IMR-90 (cell line): Measurements from ENCODE around the gene CDH13. TPM values are rescaled to one million over a fixed set of nuclear protein-coding genes. Genes with fewer than 3 reads are reported as not detected.

ENCODE experiments used
- ATAC-seq: fragments of 200-7000 bp; cut with Tn5 transposase; 2 replicates; pipeline ENCODE4 v1.9.1; 2020; ENCODE audit warnings: low read depth, mild to moderate bottlenecking, moderate library complexity
- BruUV-seq: library from RNA; stranded (reverse); fragments of 400-500 nt; replicated peaks from 2 replicates; lab custom pipeline; 2021; lab: Mats Ljungman, UMichigan
- CTCF ChIA-PET: fragments of 300-600 bp; formaldehyde crosslinking; extraction: SDS; loops from one replicate; lab custom pipeline; 2021; ENCODE audit warnings: antibody characterized with exemption; lab: Yijun Ruan, JAX
- POLR2A ChIA-PET: fragments of 300-600 bp; sonication (Branson Sonifier 250); formaldehyde crosslinking; loops from one replicate; lab custom pipeline; 2022; ENCODE audit warnings: antibody characterized with exemption; ENCODE audit not compliant: unreplicated experiment; lab: Charles Lee
- DNase-seq: peaks from one replicate; pipeline ENCODE4 v3.0.0; 2013
- H2AFZ ChIP-seq: replicated peaks from 2 replicates; pipeline ENCODE3; 2013; ENCODE audit warnings: low read length, mild to moderate bottlenecking; ENCODE audit not compliant: poor library complexity
- H2AK5ac ChIP-seq: 2 replicates; pipeline ENCODE4 v1.6.1; 2013; ENCODE audit warnings: low read depth, low read length, inconsistent platforms
- H2AK9ac ChIP-seq: replicated peaks from 2 replicates; pipeline ENCODE3; 2013; ENCODE audit warnings: mild to moderate bottlenecking, low read depth, low read length, moderate library complexity; ENCODE audit not compliant: poor library complexity
- H2BK120ac ChIP-seq: 2 replicates; pipeline ENCODE4 v1.6.1; 2013; ENCODE audit warnings: low read depth, low read length, inconsistent platforms
- H2BK15ac ChIP-seq: 3 replicates; pipeline ENCODE4 v1.6.1; 2013; ENCODE audit warnings: low read depth, low read length, inconsistent platforms
- H2BK20ac ChIP-seq: 2 replicates; pipeline ENCODE4 v1.6.1; 2013; ENCODE audit warnings: low read depth, mild to moderate bottlenecking, inconsistent platforms, low read length, moderate library complexity
- H2BK5ac ChIP-seq: 2 replicates; pipeline ENCODE4 v1.6.1; 2013; ENCODE audit warnings: mild to moderate bottlenecking, low read depth, low read length, inconsistent platforms; ENCODE audit not compliant: poor library complexity, severe bottlenecking
- H3K14ac ChIP-seq: replicated peaks from 2 replicates; pipeline ENCODE4 v1.6.1; 2013; ENCODE audit warnings: low read depth, low read length, inconsistent platforms
- H3K18ac ChIP-seq: 2 replicates; pipeline ENCODE4 v1.6.1; 2013; ENCODE audit warnings: low read depth, low read length, control low read depth
- H3K23ac ChIP-seq: 2 replicates; pipeline ENCODE4 v1.6.1; 2013; ENCODE audit warnings: low read depth, low read length, inconsistent platforms
- H3K27ac ChIP-seq: 2 replicates; pipeline ENCODE4 v1.5.1; 2013; ENCODE audit warnings: mild to moderate bottlenecking, control low read depth, low read length; ENCODE audit not compliant: insufficient read depth
- H3K27me3 ChIP-seq: 2 replicates; pipeline ENCODE4 v1.6.1; 2013; ENCODE audit warnings: low read length; ENCODE audit not compliant: control insufficient read depth, insufficient read depth
- H3K36me3 ChIP-seq: 2 replicates; pipeline ENCODE4 v1.6.1; 2013; ENCODE audit warnings: low read length, mixed read lengths; ENCODE audit not compliant: control insufficient read depth, insufficient read depth
- H3K4ac ChIP-seq: 2 replicates; pipeline ENCODE4 v1.6.1; 2013; ENCODE audit warnings: low read depth, low read length, inconsistent platforms
- H3K4me1 ChIP-seq: 2 replicates; pipeline ENCODE4 v1.6.1; 2013; ENCODE audit warnings: low read length, mixed read lengths; ENCODE audit not compliant: control insufficient read depth, insufficient read depth
- H3K4me2 ChIP-seq: 2 replicates; pipeline ENCODE4 v1.6.1; 2013; ENCODE audit warnings: low read depth, mild to moderate bottlenecking, control low read depth, low read length, moderate library complexity
- H3K4me3 ChIP-seq: 2 replicates; pipeline ENCODE4 v1.5.1; 2013; ENCODE audit warnings: low read depth, mild to moderate bottlenecking, control low read depth, low read length, moderate library complexity; ENCODE audit not compliant: insufficient read depth
- H3K56ac ChIP-seq: 2 replicates; pipeline ENCODE4 v1.6.1; 2013; ENCODE audit warnings: low read length, inconsistent platforms; ENCODE audit not compliant: insufficient read depth; ENCODE audit errors: extremely low read depth
- H3K79me1 ChIP-seq, 2 experiments: 2 replicates each; pipeline ENCODE4 v1.6.1; 2013; ENCODE audit warnings: low read length in 2 of 2, inconsistent platforms in 1 of 2, low read depth in 1 of 2
- H3K9ac ChIP-seq: 2 replicates; pipeline ENCODE4 v1.6.1; 2013; ENCODE audit warnings: low read depth, low read length, control low read depth
- H3K9me1 ChIP-seq: 2 replicates; pipeline ENCODE4 v1.6.1; 2013; ENCODE audit warnings: low read length, inconsistent platforms; ENCODE audit not compliant: insufficient read depth
- H3K9me3 ChIP-seq: 2 replicates; pipeline ENCODE4 v1.6.1; 2013; ENCODE audit warnings: low read length; ENCODE audit not compliant: control insufficient read depth, insufficient read depth
- H4K20me1 ChIP-seq: 2 replicates; pipeline ENCODE4 v1.6.1; 2013; ENCODE audit warnings: low read length, inconsistent platforms; ENCODE audit not compliant: insufficient read depth
- H4K5ac ChIP-seq: 2 replicates; pipeline ENCODE4 v1.6.1; 2013; ENCODE audit warnings: mild to moderate bottlenecking, low read depth, low read length, control low read depth
- H4K8ac ChIP-seq, 2 experiments: 2 replicates each; pipeline ENCODE4 v1.6.1; 2013; ENCODE audit warnings: low read depth in 2 of 2, low read length in 2 of 2, control low read depth in 1 of 2, inconsistent platforms in 1 of 2
- H4K91ac ChIP-seq: 2 replicates; pipeline ENCODE4 v1.6.1; 2013; ENCODE audit warnings: low read depth, low read length, inconsistent platforms; ENCODE audit not compliant: insufficient read depth
- BHLHE40 ChIP-seq: fragments of 150-350 bp; IDR thresholded peaks from 2 replicates; pipeline ENCODE4 v1.6.1; 2016; ENCODE audit warnings: mild to moderate bottlenecking, low read depth, low read length
- CEBPB ChIP-seq: IDR thresholded peaks from 2 replicates; pipeline ENCODE4 v1.6.1; 2012; ENCODE audit warnings: low read depth, low read length, improper control_type of control experiment
- CTCF ChIP-seq: conservative IDR thresholded peaks from 2 replicates; pipeline ENCODE4 v1.5.1; 2012; ENCODE audit warnings: mild to moderate bottlenecking, low read depth, low read length, improper control_type of control experiment
- ELK1 ChIP-seq: fragments of 150-350 bp; IDR thresholded peaks from 2 replicates; pipeline ENCODE4 v1.6.1; 2016; ENCODE audit warnings: low read depth, mild to moderate bottlenecking, low read length, moderate library complexity, borderline replicate concordance
- FOS ChIP-seq: fragments of 150-350 bp; IDR thresholded peaks from 2 replicates; pipeline ENCODE4 v1.6.1; 2016; ENCODE audit warnings: low read depth, low read length
- MAFK ChIP-seq: IDR thresholded peaks from 2 replicates; pipeline ENCODE4 v1.6.1; 2012; ENCODE audit warnings: low read depth, low read length, improper control_type of control experiment
- MAZ ChIP-seq: IDR thresholded peaks from 2 replicates; pipeline ENCODE4 v1.6.1; 2012; ENCODE audit warnings: low read depth, mild to moderate bottlenecking, low read length, improper control_type of control experiment, moderate library complexity, borderline replicate concordance
- MXI1 ChIP-seq: IDR thresholded peaks from 2 replicates; pipeline ENCODE4 v1.6.1; 2012; ENCODE audit warnings: low read depth, mild to moderate bottlenecking, low read length, moderate library complexity, borderline replicate concordance
- NFE2L2 ChIP-seq: fragments of 150-350 bp; IDR thresholded peaks from 2 replicates; pipeline ENCODE4 v1.6.1; 2016; ENCODE audit warnings: low read depth, mild to moderate bottlenecking, low read length
- RAD21 ChIP-seq: IDR thresholded peaks from 2 replicates; pipeline ENCODE4 v1.6.1; 2012; ENCODE audit warnings: low read length, improper control_type of control experiment
- RCOR1 ChIP-seq: IDR thresholded peaks from 2 replicates; pipeline ENCODE4 v1.6.1; 2012; ENCODE audit warnings: mild to moderate bottlenecking, low read length, improper control_type of control experiment; ENCODE audit not compliant: insufficient replicate concordance
- RFX5 ChIP-seq: IDR thresholded peaks from 2 replicates; pipeline ENCODE4 v1.8.0; 2012; ENCODE audit warnings: low read depth, mild to moderate bottlenecking, low read length, moderate library complexity
- SMC3 ChIP-seq: fragments of 150-350 bp; IDR thresholded peaks from 2 replicates; pipeline ENCODE4 v1.6.1; 2016; ENCODE audit warnings: low read depth, mild to moderate bottlenecking, antibody characterized with exemption, low read length, moderate library complexity
- USF2 ChIP-seq: fragments of 150-350 bp; IDR thresholded peaks from 2 replicates; pipeline ENCODE4 v1.6.1; 2017; ENCODE audit warnings: mild to moderate bottlenecking, antibody characterized with exemption, low read length, low read depth
- WGBS, 2 experiments: methylation state at CpG; one replicate each; pipeline versions ENCODE4 v1.1.5 to v1.1.7; 2013; ENCODE audit warnings: missing lambda C conversion rate in 2 of 2; ENCODE audit not compliant: insufficient read length in 1 of 2; ENCODE audit errors: extremely low coverage in 2 of 2; 5-methylcytosine and 5-hydroxymethylcytosine counted together
- dilution Hi-C: fragments of 300-500 bp; cut with HindIII; formaldehyde crosslinking; loops from one replicate; pipeline ENCODE4 v1.14.3; 2018; ENCODE audit warnings: low sequenced_read_pairs; ENCODE audit not compliant: unreplicated experiment
- in situ Hi-C: fragments of 300-500 bp; cut with MboI; formaldehyde crosslinking; loops from 3 replicates; pipeline ENCODE4 v1.14.3; 2019; ENCODE audit warnings: low sequenced_read_pairs, inconsistent platforms, mixed read lengths
- intact Hi-C: fragments of 100-400 bp; cut with micrococcal nuclease; formaldehyde crosslinking; loops from 2 replicates; pipeline ENCODE4 v1.10.0; 2022
- polyA plus RNA-seq, 3 experiments: library from polyadenylated mRNA; depleted of rRNA; stranded (reverse); fragments of >200 nt; gene quantifications; 2 replicates each; pipeline ENCODE4 v1.2.3, GENCODE V29; 2012; ENCODE audit warnings: low replicate concordance in 1 of 3
- total RNA-seq: library from RNA; depleted of rRNA; stranded (reverse); fragments of >200 nt; gene quantifications from 2 replicates; pipeline ENCODE4 v1.2.3, GENCODE V29; 2012

Gene CDH13
- total and polyA plus RNA-seq, 2 of the 4 experiments (the other 2 are of a cell fraction), result 61.6 to 74.7 TPM

GRCh38 chr16:83517398-83517797 lies 890.6 kb downstream of the CDH13 start:
- H3K9me1 ChIP-seq, result no peaks in the 10 kb centered on the region
- H3K4me2 ChIP-seq, result no peak overlapping the region
- H2AK9ac ChIP-seq, result no peak overlapping the region
- no peak overlapping the region for H2BK5ac ChIP-seq
- H3K4me1 ChIP-seq, result no peaks in the 10 kb centered on the region
- no peak overlapping the region for H4K8ac ChIP-seq
- WGBS, 2 experiments, result 43% methylated on average over 1 of the region's 2 CpGs; no CpG with 5 or more reads in 1 of the 2 experiments
- H2AK5ac ChIP-seq, result no peak overlapping the region
- ChIA-PET CTCF (interaction anchor here (0.6 kb wide), 1 partner anchor 16 kb away, joined by 3 read pairs; no protein-coding TSS in a partner anchor), POLR2A (no interaction called here)
- no peak overlapping the region for H2BK120ac ChIP-seq
- DNase-seq, result no peak
- H4K91ac ChIP-seq, result no peak overlapping the region
- no TSS peak for BruUV-seq
- H3K23ac ChIP-seq, result no peak overlapping the region
- no peak overlapping the region for H2AFZ ChIP-seq
- H4K20me1 ChIP-seq, result no peaks in the 10 kb centered on the region
- no peak overlapping the region for H3K56ac ChIP-seq
- no peak overlapping the region for H2BK15ac ChIP-seq
- H3K4ac ChIP-seq, result no peak overlapping the region
- TF ChIP-seq MAZ (no peak), MAFK (no peak), RCOR1 (no peak), CEBPB (no peak), FOS (no peak), RAD21 (no peak), SMC3 (no peak), BHLHE40 (no peak), RFX5 (no peak), NFE2L2 (no peak), CTCF (no peak), MXI1 (no peak), USF2 (no peak), ELK1 (no peak)
- no peak overlapping the region for H3K4me3 ChIP-seq
- peaks cover 3% of the 10 kb centered on the region; the same call in 1 of the 2 replicates for H3K9me3 ChIP-seq
- no peaks in the 10 kb centered on the region for H3K27me3 ChIP-seq
- H2BK20ac ChIP-seq, result no peak overlapping the region
- H4K5ac ChIP-seq, result no peak overlapping the region
- no peak overlapping the region for H3K14ac ChIP-seq
- no peak overlapping the region for H3K27ac ChIP-seq
- H3K36me3 ChIP-seq, result no peaks in the 10 kb centered on the region
- no peaks in the 10 kb centered on the region for H3K79me1 ChIP-seq
- intact Hi-C loops, result no loop called here
- H3K9ac ChIP-seq, result no peak overlapping the region
- dilution Hi-C loops, result no loop called here
- ATAC-seq, result no peak
- no peak overlapping the region for H3K18ac ChIP-seq
- in situ Hi-C loops, result no loop called here
